Naive thymus-derived CD4-positive, alpha-beta T cell (primary cell): ENCODE results near the gene SLC4A4. TPM values are rescaled to one million over a fixed set of nuclear protein-coding genes. Genes with fewer than 3 reads are reported as not detected.

Experiments used
- ATAC-seq: fragments of 150-1000 bp; cut with Tn5 transposase; 2 replicates; pipeline ENCODE4 v1.10.0; 2021; ENCODE audit warnings: mild to moderate bottlenecking, moderate library complexity
- CTCF ChIA-PET: fragments of 350-600 bp; sonication (Branson Sonifier 250); formaldehyde crosslinking; loops from one replicate; lab custom pipeline; 2021; ENCODE audit warnings: antibody characterized with exemption; lab: Charles Lee
- POLR2A ChIA-PET: fragments of 350-600 bp; sonication (Branson Sonifier 250); formaldehyde crosslinking; loops from one replicate; lab custom pipeline; 2021; ENCODE audit warnings: antibody characterized with exemption, inconsistent platforms; lab: Charles Lee
- DNase-seq, 9 donors: peaks; one replicate each; pipeline versions ENCODE4 v3.0.0 to v3.0.0-alpha.2; 2020 to 2022; ENCODE audit warnings: mixed read lengths in 1 of 9
- H3K27ac ChIP-seq: one replicate; pipeline ENCODE4 v1.7.0; 2013; ENCODE audit warnings: mild to moderate bottlenecking, low read depth, low read length, moderate library complexity
- H3K27me3 ChIP-seq, 2 donors: one replicate each; pipeline ENCODE4 v1.7.0; 2013; ENCODE audit warnings: low read length in 2 of 2, mild to moderate bottlenecking in 2 of 2, moderate library complexity in 2 of 2; ENCODE audit not compliant: control insufficient read depth in 2 of 2, insufficient read depth in 2 of 2
- H3K36me3 ChIP-seq, 3 experiments: 1 replicate in 2 of 3; 2 replicates in 1 of 3; pipeline ENCODE4 v1.7.0; 2013; ENCODE audit warnings: low read length in 3 of 3, mild to moderate bottlenecking in 3 of 3, moderate library complexity in 1 of 3; ENCODE audit not compliant: insufficient read depth in 3 of 3, control insufficient read depth in 2 of 3
- H3K4me1 ChIP-seq, 2 donors: one replicate each; pipeline ENCODE4 v1.7.0; 2013; ENCODE audit warnings: low read length in 2 of 2, mild to moderate bottlenecking in 2 of 2, moderate library complexity in 1 of 2; ENCODE audit not compliant: control insufficient read depth in 2 of 2, insufficient read depth in 2 of 2
- H3K4me3 ChIP-seq: 2 replicates; pipeline ENCODE4 v1.7.0; 2013; ENCODE audit warnings: mild to moderate bottlenecking, low read length
- H3K9me3 ChIP-seq, 3 experiments: 1 replicate in 2 of 3; 2 replicates in 1 of 3; pipeline ENCODE4 v1.7.0; 2013; ENCODE audit warnings: low read length in 3 of 3; ENCODE audit not compliant: control insufficient read depth in 2 of 3
- H3K27ac Mint-ChIP-seq, 9 donors: one replicate each; pipeline ENCODE4 v1.8.0; 2020 to 2022; ENCODE audit warnings: mixed read lengths in 9 of 9, mild to moderate bottlenecking in 8 of 9, moderate library complexity in 5 of 9, inconsistent platforms in 2 of 9
- H3K27me3 Mint-ChIP-seq, 5 donors: one replicate each; pipeline ENCODE4 v1.8.0; 2021 to 2022; ENCODE audit warnings: mixed read lengths in 5 of 5, mild to moderate bottlenecking in 1 of 5
- H3K36me3 Mint-ChIP-seq, 5 donors: one replicate each; pipeline ENCODE4 v1.8.0; 2020 to 2022; ENCODE audit warnings: mixed read lengths in 5 of 5, mild to moderate bottlenecking in 3 of 5, inconsistent platforms in 1 of 5
- H3K4me1 Mint-ChIP-seq, 7 donors: one replicate each; pipeline ENCODE4 v1.8.0; 2020 to 2022; ENCODE audit warnings: mixed read lengths in 7 of 7, mild to moderate bottlenecking in 3 of 7, inconsistent platforms in 1 of 7
- H3K4me3 Mint-ChIP-seq, 10 donors: one replicate each; pipeline ENCODE4 v1.8.0; 2020 to 2022; ENCODE audit warnings: mild to moderate bottlenecking in 10 of 10, mixed read lengths in 10 of 10, moderate library complexity in 6 of 10, inconsistent platforms in 2 of 10
- H3K9me3 Mint-ChIP-seq, 11 donors: one replicate each; pipeline ENCODE4 v1.8.0; 2020 to 2022; ENCODE audit warnings: mixed read lengths in 11 of 11, mild to moderate bottlenecking in 4 of 11, inconsistent platforms in 1 of 11, moderate library complexity in 1 of 11
- intact Hi-C, 2 donors: fragments of 100-400 bp; cut with micrococcal nuclease; formaldehyde crosslinking; loops; one replicate each; pipeline ENCODE4 v1.15.1; 2023
- polyA plus RNA-seq, 2 donors: library from polyadenylated mRNA; unstranded; fragments of 300-500 nt; fragmentation: Illumina TruSeq; gene quantifications; one replicate each; pipeline ENCODE4 v1.2.3, GENCODE V29; 2021
- total RNA-seq, 6 experiments: library from RNA in 5 of 6; stranded (reverse) in 5 of 6; gene quantifications; 1 replicate in 5 of 6; 2 replicates in 1 of 6; pipeline ENCODE4 v1.2.3 and lab custom pipeline; 2021 to 2026

Gene SLC4A4
- total and polyA plus RNA-seq, 7 experiments from 2014 or later = 0.36 to 2.7 (median 1.2) TPM; not detected in 4

DNA sequence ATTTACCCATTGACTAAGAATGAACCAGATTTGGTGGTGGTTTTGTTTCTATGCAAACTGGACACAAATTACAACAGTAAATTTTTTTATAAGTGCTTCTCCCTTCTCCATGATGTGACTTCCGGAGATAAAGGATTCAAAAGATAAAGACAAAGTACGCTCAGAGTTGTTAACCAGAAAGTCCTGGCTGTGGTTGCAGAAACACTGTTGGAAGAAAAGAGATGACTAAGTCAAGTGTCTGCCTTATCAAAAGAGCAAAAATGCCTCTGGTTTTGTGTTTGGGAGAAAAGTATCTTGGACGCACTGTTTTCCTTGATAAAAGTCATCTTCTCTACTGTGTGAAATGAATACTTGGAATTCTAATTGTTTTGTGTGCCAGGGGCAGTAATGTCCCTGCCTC is 231.7 kb downstream of the SLC4A4 start:
- Histone ChIP-seq H3K4me1 (no peaks in the 10 kb centered on the region), H3K36me3 (no peaks in the 10 kb centered on the region), H3K4me3 (no peak overlapping the region), H3K9me3 (no peaks in the 10 kb centered on the region), H3K27ac (no peak overlapping the region), H3K27me3 (no peaks in the 10 kb centered on the region)
- H3K4me3 Mint-ChIP-seq = no peak overlapping the region
- ChIA-PET CTCF (no interaction called here), POLR2A (no interaction called here)
- DNase-seq = no peak
- H3K27ac Mint-ChIP-seq = no peak overlapping the region
- H3K36me3 Mint-ChIP-seq = no peaks in the 10 kb centered on the region
- intact Hi-C loops = no loop called here
- peaks cover 0 to 6% (median 0%) of the 10 kb centered on the region in 5 donors for H3K27me3 Mint-ChIP-seq
- H3K9me3 Mint-ChIP-seq = peaks cover 0 to 10% (median 6%) of the 10 kb centered on the region in 11 donors
- no peak for ATAC-seq
- H3K4me1 Mint-ChIP-seq = no peaks in the 10 kb centered on the region

DNA sequence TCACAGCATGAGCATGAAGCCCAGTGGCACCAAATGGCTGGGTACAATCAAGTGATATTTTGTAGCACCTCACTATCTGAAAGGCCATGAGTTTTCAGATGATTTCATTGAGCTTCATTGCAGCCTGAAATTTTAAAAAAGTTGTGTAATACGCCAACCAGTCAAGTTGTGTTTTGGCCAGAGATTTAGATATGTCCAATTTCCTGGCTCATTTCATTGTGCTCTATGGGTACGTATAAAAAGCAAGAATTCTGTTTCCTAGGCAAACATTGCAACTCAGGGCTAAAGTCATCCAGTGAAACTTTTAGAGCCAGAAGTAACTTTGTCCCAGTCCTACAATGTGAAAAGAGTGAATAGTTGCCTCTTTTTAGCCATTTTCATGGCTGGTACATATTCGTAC is 232.5 kb downstream of the SLC4A4 start:
- CTCF ChIA-PET = no interaction called here
- Mint-ChIP-seq H3K27me3 (peaks cover 0 to 6% (median 0%) of the 10 kb centered on the region in 5 donors), H3K4me3 (no peak overlapping the region), H3K36me3 (no peaks in the 10 kb centered on the region), H3K9me3 (peaks cover 0 to 10% (median 6%) of the 10 kb centered on the region in 11 donors), H3K27ac (no peak overlapping the region), H3K4me1 (no peaks in the 10 kb centered on the region)
- DNase-seq (no peak), ATAC-seq (no peak)
- Histone ChIP-seq H3K9me3 (no peaks in the 10 kb centered on the region), H3K27ac (no peak overlapping the region), H3K4me1 (no peaks in the 10 kb centered on the region), H3K27me3 (no peaks in the 10 kb centered on the region), H3K36me3 (no peaks in the 10 kb centered on the region), H3K4me3 (no peak overlapping the region)
- intact Hi-C loops = no loop called here
- POLR2A ChIA-PET = no interaction called here

DNA sequence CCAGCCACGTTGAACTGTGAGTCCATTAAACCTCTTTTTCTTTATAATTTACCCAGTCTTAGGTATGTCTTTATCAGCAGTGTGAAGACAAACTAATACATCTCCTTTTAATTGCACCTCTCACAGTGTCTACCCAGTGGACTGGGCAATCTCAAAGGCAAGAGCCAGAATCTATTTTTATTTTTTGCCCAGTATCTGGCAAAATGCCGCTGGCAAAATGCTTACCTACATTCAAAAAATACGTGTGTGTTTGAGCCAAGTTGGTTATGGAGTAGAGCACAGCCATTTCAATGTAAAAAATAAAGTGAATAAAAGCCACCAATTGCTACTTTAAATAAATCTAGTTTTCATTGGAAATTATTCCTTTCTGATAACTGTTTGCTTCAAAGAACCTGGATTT is 245.2 kb downstream of the SLC4A4 start:
- peaks cover 0 to 3% (median 0%) of the 10 kb centered on the region in 5 donors for H3K27me3 Mint-ChIP-seq

DNA sequence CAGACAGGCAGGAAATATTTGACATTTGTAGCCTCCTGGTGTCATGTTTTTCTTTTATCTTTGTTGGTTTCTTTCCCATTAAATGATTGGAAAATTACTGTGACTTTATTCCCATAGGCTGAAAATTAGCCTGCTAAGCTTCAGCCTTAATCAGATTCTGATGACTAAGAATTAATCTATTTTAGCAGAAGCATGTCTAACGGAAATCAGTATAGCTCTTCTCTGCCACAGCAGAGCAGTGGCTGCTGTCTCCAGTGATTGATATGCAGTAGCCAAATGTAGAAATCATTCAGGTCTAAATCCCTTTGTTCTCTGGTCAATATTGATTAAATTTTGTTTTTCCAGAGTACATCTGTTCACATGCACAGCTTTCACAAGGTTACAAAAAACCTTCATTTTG is 245.8 kb downstream of the SLC4A4 start:
- Histone ChIP-seq H3K27me3 (no peaks in the 10 kb centered on the region), H3K4me1 (no peaks in the 10 kb centered on the region), H3K9me3 (no peaks in the 10 kb centered on the region), H3K27ac (no peak overlapping the region), H3K36me3 (no peaks in the 10 kb centered on the region), H3K4me3 (no peak overlapping the region)
- H3K36me3 Mint-ChIP-seq = peaks cover 0 to 3% (median 0%) of the 10 kb centered on the region in 5 donors
- H3K9me3 Mint-ChIP-seq = peaks cover under 1 to 15% (median 6%) of the 10 kb centered on the region in 11 donors
- DNase-seq (no peak), ATAC-seq (no peak)
- H3K27me3 Mint-ChIP-seq = peaks cover 0 to 3% (median 0%) of the 10 kb centered on the region in 5 donors
- H3K4me1 Mint-ChIP-seq = no peaks in the 10 kb centered on the region
- intact Hi-C loops = no loop called here
- POLR2A ChIA-PET = no interaction called here
- CTCF ChIA-PET = no interaction called here
- H3K4me3 Mint-ChIP-seq = no peak overlapping the region
- no peak overlapping the region for H3K27ac Mint-ChIP-seq

More for the DNA sequence above, 245.2 kb downstream of the SLC4A4 start:
- H3K36me3 ChIP-seq = no peaks in the 10 kb centered on the region
- H3K4me3 Mint-ChIP-seq = no peak overlapping the region
- H3K4me1 ChIP-seq = no peaks in the 10 kb centered on the region
- H3K27ac ChIP-seq = no peak overlapping the region
- intact Hi-C loops = no loop called here
- H3K4me1 Mint-ChIP-seq = no peaks in the 10 kb centered on the region
- H3K4me3 ChIP-seq = no peak overlapping the region
- POLR2A ChIA-PET = no interaction called here
- no peaks in the 10 kb centered on the region for H3K27me3 ChIP-seq
- no peaks in the 10 kb centered on the region for H3K9me3 ChIP-seq
- H3K27ac Mint-ChIP-seq = no peak overlapping the region
- DNase-seq = no peak
- CTCF ChIA-PET = no interaction called here
- H3K36me3 Mint-ChIP-seq = peaks cover 0 to 3% (median 0%) of the 10 kb centered on the region in 5 donors
- no peak for ATAC-seq
- peaks cover 0 to 16% (median 3%) of the 10 kb centered on the region in 11 donors for H3K9me3 Mint-ChIP-seq

DNA sequence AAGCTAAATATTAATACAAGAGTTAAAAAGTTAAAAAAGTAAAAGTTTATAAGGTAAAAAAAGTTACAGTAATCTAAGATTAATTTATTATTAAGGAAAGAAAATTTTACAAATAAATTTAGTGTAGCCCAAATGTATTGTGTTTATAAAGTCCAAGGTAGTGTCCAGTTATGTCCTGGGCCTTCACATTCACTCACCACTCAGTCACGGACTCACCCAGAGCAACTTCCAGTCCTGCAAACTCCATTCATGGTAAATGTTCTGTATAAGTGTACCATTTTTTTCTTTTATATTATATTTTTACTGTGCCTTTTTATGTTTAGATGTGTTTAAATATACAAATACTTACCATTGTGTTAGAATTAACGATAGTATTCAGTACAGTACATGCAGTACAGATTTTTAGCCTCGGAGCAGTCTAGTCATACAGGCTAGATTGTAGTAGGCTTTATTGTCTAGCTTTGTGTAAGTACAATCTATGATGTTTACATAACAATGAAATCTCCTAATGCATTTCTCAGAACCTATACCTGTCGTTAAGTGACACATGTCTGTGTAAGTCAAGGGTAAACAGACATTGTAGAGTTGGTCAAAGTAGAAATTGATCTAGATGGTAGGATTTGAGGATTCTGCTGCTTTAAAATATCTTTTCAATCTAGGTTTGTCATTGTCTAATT is 247.4 kb downstream of the SLC4A4 start:
- Histone ChIP-seq H3K4me3 (no peak overlapping the region), H3K9me3 (no peaks in the 10 kb centered on the region), H3K27me3 (no peaks in the 10 kb centered on the region), H3K4me1 (no peaks in the 10 kb centered on the region), H3K27ac (no peak overlapping the region), H3K36me3 (no peaks in the 10 kb centered on the region)
- DNase-seq (no peak), ATAC-seq (no peak)
- intact Hi-C loops = no loop called here
- H3K4me3 Mint-ChIP-seq = no peak overlapping the region
- peaks cover 0 to 3% (median 0%) of the 10 kb centered on the region in 5 donors for H3K36me3 Mint-ChIP-seq
- H3K27me3 Mint-ChIP-seq = no peaks in the 10 kb centered on the region
- H3K27ac Mint-ChIP-seq = no peak overlapping the region
- ChIA-PET POLR2A (no interaction called here), CTCF (interaction anchor here (0.8 kb wide), 1 partner anchor 10 kb away, joined by 3 read pairs; no protein-coding TSS in a partner anchor)
- no peaks in the 10 kb centered on the region for H3K4me1 Mint-ChIP-seq
- peaks cover 2 to 24% (median 8%) of the 10 kb centered on the region in 11 donors for H3K9me3 Mint-ChIP-seq

DNA sequence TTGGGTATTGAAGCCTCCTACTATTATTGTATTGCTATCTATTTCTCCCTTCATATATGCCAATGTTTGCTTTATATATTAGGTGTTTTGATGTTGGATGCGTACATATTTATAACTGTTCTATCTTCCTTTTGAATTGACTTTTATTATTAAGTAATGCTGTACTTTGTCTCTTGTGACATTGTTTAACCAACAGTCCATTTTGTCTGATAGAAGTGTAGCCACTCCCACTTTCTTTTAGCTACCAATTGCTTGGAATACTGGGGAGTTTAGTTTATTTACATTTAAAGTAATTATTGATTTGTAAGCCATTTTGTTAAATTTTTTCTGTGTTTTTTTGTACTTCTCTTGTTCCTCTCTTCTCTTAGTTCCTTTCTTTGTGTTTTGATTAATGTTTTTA is 249.2 kb downstream of the SLC4A4 start:
- ChIA-PET POLR2A (no interaction called here), CTCF (no interaction called here)
- Mint-ChIP-seq H3K4me1 (no peaks in the 10 kb centered on the region), H3K27me3 (no peaks in the 10 kb centered on the region), H3K4me3 (no peak overlapping the region), H3K36me3 (peaks cover 0 to 3% (median 0%) of the 10 kb centered on the region in 5 donors), H3K27ac (no peak overlapping the region), H3K9me3 (peaks cover 2 to 20% (median 5%) of the 10 kb centered on the region in 11 donors)
- Histone ChIP-seq H3K27ac (no peak overlapping the region), H3K27me3 (no peaks in the 10 kb centered on the region), H3K9me3 (no peaks in the 10 kb centered on the region), H3K4me3 (no peak overlapping the region), H3K4me1 (no peaks in the 10 kb centered on the region), H3K36me3 (no peaks in the 10 kb centered on the region)
- ATAC-seq = no peak
- DNase-seq = no peak
- intact Hi-C loops = no loop called here

DNA sequence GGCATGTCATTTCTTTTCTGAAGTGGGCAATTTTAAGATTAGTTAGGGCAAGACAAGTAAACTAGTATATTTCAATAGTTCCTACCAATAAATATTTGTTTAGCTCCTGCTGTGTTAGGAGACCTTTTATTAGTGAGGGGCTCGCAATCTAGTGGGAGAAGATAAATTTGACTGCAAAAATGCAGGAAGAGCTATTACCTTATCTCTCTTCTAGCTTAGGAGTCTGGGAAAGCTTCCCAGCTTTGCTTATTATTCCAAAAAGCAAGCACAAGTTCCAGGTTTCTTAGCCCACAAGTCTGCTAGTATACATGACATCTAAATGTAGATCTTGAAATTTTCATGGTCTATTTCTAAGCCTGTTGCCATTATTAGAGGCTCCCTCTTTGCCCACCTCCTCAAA is 254.0 kb downstream of the SLC4A4 start:
- DNase-seq = no peak
- H3K27ac Mint-ChIP-seq = no peak overlapping the region
- POLR2A ChIA-PET = no interaction called here
- no peaks in the 10 kb centered on the region for H3K9me3 ChIP-seq
- no peak overlapping the region for H3K4me3 ChIP-seq
- intact Hi-C loops = no loop called here
- H3K9me3 Mint-ChIP-seq = peaks cover 3 to 20% (median 4%) of the 10 kb centered on the region in 11 donors
- no peaks in the 10 kb centered on the region for H3K4me1 ChIP-seq
- peaks cover 0 to 3% (median under 1%) of the 10 kb centered on the region in 5 donors for H3K27me3 Mint-ChIP-seq
- CTCF ChIA-PET = interaction anchor here (0.5 to 0.6 kb wide), 2 partner anchors 45 to 265 kb away, joined by 3 read pairs; no protein-coding TSS in a partner anchor
- no peak overlapping the region for H3K4me3 Mint-ChIP-seq
- H3K4me1 Mint-ChIP-seq = no peaks in the 10 kb centered on the region
- no peak overlapping the region for H3K27ac ChIP-seq
- H3K36me3 ChIP-seq = no peaks in the 10 kb centered on the region
- H3K36me3 Mint-ChIP-seq = no peaks in the 10 kb centered on the region
- no peaks in the 10 kb centered on the region for H3K27me3 ChIP-seq
- ATAC-seq = no peak
